ENCODE data around the gene DAPK1. TPM values are rescaled to one million over a fixed set of nuclear protein-coding genes. Genes with fewer than 3 reads are reported as not detected.

The DAPK1 gene
- polyA plus RNA-seq, 6 donors from 2014 or later = 0.13 to 0.79 (median 0.32) TPM; not detected in 1

DNA sequence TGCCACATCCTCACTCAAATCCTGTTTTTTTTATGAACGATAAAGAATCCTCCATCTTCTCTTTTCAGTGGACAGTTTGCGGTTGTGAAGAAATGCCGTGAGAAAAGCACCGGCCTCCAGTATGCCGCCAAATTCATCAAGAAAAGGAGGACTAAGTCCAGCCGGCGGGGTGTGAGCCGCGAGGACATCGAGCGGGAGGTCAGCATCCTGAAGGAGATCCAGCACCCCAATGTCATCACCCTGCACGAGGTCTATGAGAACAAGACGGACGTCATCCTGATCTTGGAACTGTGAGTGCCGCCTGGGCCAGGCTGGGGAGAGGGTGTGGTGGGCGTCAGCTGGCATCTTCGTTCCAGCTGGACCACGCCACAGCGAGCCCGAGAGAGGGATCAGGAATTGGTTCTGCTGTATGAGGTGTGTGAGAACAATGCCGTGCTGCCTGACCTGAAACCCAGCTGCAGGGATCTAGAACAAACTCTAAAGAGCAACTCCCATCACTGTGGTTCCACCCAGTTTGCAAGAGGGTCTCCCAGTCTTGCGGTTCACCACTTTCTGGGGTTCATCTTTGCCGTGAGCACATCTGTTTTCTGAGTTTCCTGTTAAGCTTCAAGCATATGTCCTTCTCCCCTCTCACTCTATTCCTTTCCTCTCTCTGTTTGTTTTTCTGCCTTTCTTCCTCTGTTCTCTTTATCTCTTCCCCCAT, 107.4 kb downstream of the DAPK1 start:
- Mint-ChIP-seq H3K4me3 (no peak overlapping the region), H3K27ac (no peak overlapping the region), H3K9me3 (peaks cover 4 to 10% (median 8%) of the 10 kb centered on the region in 7 donors), H3K27me3 (peaks cover 8 to 26% (median 9%) of the 10 kb centered on the region in 3 donors), H3K36me3 (no peaks in the 10 kb centered on the region), H3K4me1 (peaks cover 0 to 2% (median 0%) of the 10 kb centered on the region in 3 donors)
- ATAC-seq (ENCODE audit: low read depth in 2 of 2) (no peak), DNase-seq (no peak)

DNA sequence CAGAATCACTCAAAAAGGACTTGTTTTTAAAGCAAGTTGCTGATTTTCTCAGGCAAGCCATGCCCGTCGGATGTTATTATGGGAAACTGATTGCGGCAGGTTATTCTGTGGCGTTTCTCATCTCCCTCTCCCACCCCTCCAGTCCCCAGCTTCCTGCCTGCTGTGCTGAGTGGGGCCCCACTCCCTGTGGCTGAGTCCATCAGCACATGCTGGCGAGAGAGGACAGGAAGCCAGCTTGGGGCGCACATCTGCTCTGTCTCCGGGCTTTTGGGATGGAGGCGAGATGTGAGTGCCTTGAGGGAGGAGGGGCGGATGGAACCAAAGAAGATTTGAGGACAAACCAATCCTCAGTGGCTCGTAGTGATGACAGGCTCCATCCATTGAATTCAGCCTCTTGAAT, 108.0 kb downstream of the DAPK1 start:
- H3K9me3 Mint-ChIP-seq = peaks cover 4 to 10% (median 8%) of the 10 kb centered on the region in 7 donors
- DNase-seq = no peak
- H3K27me3 Mint-ChIP-seq = peaks cover 8 to 26% (median 9%) of the 10 kb centered on the region in 3 donors
- no peak overlapping the region for H3K27ac Mint-ChIP-seq
- ATAC-seq (ENCODE audit: low read depth in 2 of 2) = no peak
- H3K36me3 Mint-ChIP-seq = no peaks in the 10 kb centered on the region
- no peak overlapping the region for H3K4me3 Mint-ChIP-seq
- H3K4me1 Mint-ChIP-seq = peaks cover 0 to 2% (median 0%) of the 10 kb centered on the region in 3 donors

DNA sequence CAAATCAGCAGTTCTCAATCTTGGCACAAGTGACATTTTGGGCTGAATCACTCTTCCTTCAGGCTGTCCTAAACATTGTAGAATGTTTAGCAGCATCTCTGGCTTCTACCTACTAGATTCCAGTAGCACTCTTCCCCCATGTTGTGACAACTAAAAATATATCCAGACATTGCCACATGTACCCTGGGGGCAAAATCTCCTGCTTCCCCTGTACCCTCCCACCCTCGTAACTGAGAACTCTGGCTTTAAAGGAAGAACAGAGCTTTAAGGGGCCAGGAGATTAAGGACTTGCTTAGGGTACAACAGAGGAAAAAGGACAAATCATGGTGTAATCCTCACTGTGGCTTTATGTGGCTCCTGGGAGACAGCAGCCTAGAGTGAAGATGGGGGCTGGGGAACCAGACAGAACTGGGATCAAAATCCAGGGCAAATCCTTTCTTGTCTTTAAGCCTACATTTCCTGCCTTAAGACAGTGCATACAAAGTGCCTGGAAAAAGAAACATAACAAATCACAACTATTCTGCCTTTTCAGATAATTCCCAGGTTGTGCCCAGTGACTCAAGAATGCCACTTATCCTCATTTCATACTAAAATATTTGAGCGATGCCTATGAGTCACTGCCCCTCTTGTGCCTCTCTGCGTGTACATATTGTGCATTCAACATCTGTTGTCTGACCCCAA, 109.3 kb downstream of the DAPK1 start:
- Mint-ChIP-seq H3K27ac (no peak overlapping the region), H3K36me3 (no peaks in the 10 kb centered on the region), H3K4me1 (peaks cover 0 to 2% (median 0%) of the 10 kb centered on the region in 3 donors), H3K27me3 (peaks cover 8 to 26% (median 9%) of the 10 kb centered on the region in 3 donors), H3K9me3 (peaks cover 4 to 10% (median 8%) of the 10 kb centered on the region in 7 donors), H3K4me3 (no peak overlapping the region)
- no peak for ATAC-seq (ENCODE audit: low read depth in 2 of 2)
- DNase-seq = no peak

DNA sequence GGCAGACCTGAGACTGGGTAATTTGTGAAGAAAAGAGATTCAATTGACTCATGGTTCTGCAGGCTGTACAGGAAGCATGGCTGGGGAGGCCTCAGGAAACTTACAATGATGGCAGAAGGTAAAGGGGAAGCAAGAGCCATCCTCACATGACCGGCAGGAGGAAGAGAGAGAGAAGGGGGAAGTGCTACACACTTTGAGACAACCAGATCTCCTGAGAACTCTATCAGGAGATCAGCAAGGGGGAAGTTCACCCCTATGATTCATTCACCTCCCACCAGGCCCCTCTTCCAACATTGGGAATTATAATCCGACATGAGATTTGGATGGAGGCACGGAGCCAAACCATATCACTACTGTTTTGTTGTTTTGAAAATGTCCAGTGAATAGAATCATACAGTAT, 110.2 kb downstream of the DAPK1 start:
- Mint-ChIP-seq H3K27me3 (peaks cover 8 to 26% (median 12%) of the 10 kb centered on the region in 3 donors), H3K4me1 (peaks cover 0 to 2% (median 0%) of the 10 kb centered on the region in 3 donors), H3K4me3 (no peak overlapping the region), H3K36me3 (no peaks in the 10 kb centered on the region), H3K9me3 (peaks cover 4 to 10% (median 8%) of the 10 kb centered on the region in 7 donors), H3K27ac (no peak overlapping the region)
- no peak for ATAC-seq (ENCODE audit: low read depth in 2 of 2)
- no peak for DNase-seq

DNA sequence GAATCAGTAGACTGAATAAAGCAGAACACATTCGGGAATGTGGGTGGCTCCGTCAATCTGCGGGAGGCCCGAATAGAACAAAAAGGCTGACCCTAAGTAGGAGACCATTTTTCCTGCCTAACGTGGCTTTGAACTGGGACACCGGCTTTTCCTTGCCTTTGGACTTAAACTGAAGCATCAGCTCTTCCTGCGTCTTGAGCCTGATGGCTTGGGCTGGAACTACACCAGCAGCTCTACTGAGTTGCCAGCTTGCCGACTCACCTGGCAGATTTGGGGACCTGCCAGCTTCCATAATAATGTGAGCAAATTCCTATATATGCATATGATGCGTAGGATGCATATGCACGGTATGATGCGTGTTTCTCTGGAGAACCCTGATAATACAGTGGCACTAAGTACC, 111.3 kb downstream of the DAPK1 start:
- Mint-ChIP-seq H3K27ac (no peak overlapping the region), H3K4me1 (peaks cover 0 to 2% (median 0%) of the 10 kb centered on the region in 3 donors), H3K9me3 (peaks cover 4 to 10% (median 8%) of the 10 kb centered on the region in 7 donors), H3K36me3 (no peaks in the 10 kb centered on the region), H3K27me3 (peaks cover 8 to 26% (median 12%) of the 10 kb centered on the region in 3 donors), H3K4me3 (no peak overlapping the region)
- ATAC-seq (ENCODE audit: low read depth in 2 of 2) (no peak), DNase-seq (no peak)

DNA sequence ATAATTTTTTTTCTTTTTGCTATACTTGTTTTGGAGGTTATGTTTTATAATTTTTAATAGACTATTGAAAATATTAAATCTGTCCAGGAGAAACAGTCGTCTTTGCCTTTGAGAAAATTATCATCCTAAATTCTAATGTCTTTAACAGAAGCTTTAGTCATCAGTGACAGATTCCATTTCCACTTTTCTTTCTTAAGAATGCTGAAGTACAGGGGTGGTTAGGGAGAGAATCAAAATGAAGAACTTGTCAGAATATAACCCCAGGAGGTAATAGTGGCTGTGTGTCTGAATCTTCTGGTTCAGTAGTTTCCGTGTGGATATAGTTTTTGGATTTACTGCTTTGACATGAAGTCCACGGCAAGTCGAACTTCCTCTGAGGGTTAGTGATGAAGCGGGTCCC, 111.8 kb downstream of the DAPK1 start:
- Mint-ChIP-seq H3K9me3 (peaks cover 4 to 11% (median 8%) of the 10 kb centered on the region in 7 donors), H3K4me1 (peaks cover 0 to 2% (median 0%) of the 10 kb centered on the region in 3 donors), H3K4me3 (no peak overlapping the region), H3K36me3 (no peaks in the 10 kb centered on the region), H3K27ac (no peak overlapping the region), H3K27me3 (peaks cover 11 to 21% (median 12%) of the 10 kb centered on the region in 3 donors)
- no peak for ATAC-seq (ENCODE audit: low read depth in 2 of 2)
- DNase-seq = no peak

DNA sequence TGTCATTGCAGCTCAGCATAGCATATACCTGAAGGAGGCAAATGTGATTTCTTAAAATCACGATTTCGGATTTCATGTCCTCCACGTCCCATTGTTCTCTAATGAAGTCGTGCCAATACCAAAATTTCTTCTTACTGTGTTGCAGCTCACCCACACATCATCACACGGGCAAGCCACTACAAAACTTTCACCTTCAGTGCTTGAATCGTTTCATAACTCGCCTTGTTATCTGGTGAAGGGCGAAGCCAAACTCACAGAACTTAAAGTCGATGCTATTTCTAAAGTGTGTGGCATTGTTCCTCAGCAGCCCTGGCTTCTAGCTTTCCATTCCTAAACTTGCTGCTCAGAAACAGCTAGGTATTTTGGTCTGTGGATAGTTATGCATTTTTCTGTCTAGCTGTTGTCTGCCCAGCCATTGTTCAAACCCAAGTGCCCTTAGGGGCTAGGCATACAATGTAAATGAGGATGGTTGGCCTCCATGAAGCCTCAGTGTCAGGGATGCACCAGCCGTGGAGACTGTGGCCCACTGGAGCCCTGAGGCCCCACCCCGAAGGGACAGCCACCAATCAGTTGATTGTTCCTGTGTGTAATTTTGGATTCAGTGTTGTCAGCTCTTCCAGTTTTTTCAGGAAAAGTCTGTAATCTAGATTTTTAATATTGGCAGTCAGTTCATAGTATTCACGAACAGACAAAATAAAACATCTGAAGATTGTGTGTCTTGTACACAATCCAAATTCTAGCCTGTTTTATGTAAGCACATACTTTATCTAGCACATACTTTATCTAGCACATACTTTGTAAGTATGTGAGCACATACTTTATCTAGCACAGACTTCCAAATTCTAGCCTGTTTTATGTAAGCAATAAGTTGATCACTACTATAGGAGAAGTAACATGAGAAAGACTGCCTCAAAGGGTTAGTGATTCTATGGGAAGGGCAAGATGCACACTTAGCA, 112.8 kb downstream of the DAPK1 start:
- ATAC-seq (ENCODE audit: low read depth in 2 of 2) (no peak), DNase-seq (no peak)
- H3K27me3 Mint-ChIP-seq = peaks cover 8 to 11% (median 9%) of the 10 kb centered on the region in 3 donors
- peaks cover 0 to 2% (median 0%) of the 10 kb centered on the region in 3 donors for H3K4me1 Mint-ChIP-seq
- no peak overlapping the region for H3K27ac Mint-ChIP-seq
- H3K9me3 Mint-ChIP-seq = peaks cover 4 to 13% (median 8%) of the 10 kb centered on the region in 7 donors
- no peaks in the 10 kb centered on the region for H3K36me3 Mint-ChIP-seq
- H3K4me3 Mint-ChIP-seq = no peak overlapping the region

DNA sequence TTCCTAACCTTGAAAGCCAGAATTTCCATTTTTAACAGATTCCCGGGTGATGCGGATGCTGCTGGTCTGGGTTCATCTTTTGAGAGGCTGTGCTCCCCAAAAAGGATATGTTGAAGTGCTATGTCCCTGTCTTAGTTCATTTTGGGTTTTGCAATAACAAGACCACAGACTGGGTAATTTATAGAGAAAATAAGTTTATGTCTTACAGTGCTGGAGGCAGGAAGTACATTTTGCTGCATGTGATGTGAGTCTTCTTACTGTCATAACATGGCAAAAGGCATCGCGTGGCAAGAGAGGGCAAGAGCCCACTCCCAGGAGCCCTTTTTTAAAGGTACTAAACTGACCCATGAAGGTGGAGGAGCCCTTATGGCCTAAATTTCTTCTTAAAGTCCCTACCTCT, 114.1 kb downstream of the DAPK1 start:
- no peak for DNase-seq
- Mint-ChIP-seq H3K27me3 (peaks cover 2 to 7% (median 6%) of the 10 kb centered on the region in 3 donors), H3K4me1 (no peaks in the 10 kb centered on the region), H3K9me3 (peaks cover 4 to 10% (median 8%) of the 10 kb centered on the region in 7 donors), H3K4me3 (no peak overlapping the region), H3K36me3 (no peaks in the 10 kb centered on the region), H3K27ac (no peak overlapping the region)
- no peak for ATAC-seq (ENCODE audit: low read depth in 2 of 2)

DNA sequence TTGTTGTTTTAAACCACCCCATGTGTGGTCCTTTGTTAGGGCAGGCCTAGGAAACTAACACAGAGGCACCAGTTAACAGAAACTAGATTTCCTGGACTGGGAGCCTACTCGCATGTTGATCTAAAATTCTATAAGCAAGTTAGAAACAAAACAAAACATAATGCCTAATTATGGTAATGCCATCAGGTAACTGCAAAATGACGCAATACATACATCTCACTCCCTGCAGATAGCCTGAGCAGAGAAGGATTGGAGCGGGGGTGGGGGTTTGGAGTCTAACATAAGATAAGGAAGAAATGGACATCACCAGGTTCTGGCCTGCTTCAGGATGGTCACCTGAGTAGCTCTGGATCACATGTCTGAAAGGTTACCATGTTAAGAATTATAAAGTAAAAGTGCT, 114.9 kb downstream of the DAPK1 start:
- Mint-ChIP-seq H3K4me1 (no peaks in the 10 kb centered on the region), H3K36me3 (no peaks in the 10 kb centered on the region), H3K9me3 (peaks cover 4 to 10% (median 6%) of the 10 kb centered on the region in 7 donors), H3K27me3 (peaks cover 0 to 7% (median 6%) of the 10 kb centered on the region in 3 donors), H3K27ac (no peak overlapping the region), H3K4me3 (no peak overlapping the region)
- no peak for DNase-seq
- no peak for ATAC-seq (ENCODE audit: low read depth in 2 of 2)

DNA sequence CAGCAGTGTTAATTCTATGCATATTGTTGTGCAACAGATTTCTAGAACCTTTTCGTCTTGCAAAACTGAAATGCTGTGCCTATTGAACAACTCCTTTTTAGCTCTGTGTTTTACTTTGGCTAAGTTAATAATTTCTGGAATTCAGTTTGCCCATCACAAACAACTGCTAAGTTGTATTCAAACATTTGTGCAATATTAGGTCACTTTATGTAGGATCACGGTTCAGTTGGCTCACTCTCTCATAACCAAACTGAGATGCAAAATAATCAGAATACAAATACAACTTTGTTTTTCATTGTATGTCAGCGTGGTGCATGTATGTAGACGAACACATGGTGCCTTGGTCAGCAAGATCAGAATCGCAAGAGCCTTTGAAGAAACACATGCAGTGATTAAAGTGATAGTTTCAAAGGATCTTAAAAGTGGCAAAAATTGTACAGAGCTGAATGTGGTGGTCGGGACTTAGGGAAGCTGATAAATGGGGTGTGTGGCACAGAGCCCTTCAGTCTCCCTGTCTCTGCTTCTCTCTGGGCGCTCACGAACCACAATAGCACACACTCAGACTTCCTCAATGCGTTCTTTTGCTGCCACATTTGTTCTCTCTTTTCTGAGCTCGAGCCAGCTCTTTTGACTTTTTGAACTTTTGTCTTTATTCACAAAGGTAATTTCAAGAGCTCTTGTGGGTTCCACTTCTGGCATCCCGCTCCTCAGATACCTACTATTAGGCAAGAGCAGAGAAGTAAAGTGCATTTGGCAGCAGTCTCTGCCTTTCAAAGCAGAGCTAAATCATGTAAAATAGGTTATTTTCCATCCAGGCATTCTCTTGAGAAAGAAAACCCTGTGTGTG, 115.8 kb downstream of the DAPK1 start:
- Mint-ChIP-seq H3K36me3 (no peaks in the 10 kb centered on the region), H3K27me3 (peaks cover 0 to 7% (median 6%) of the 10 kb centered on the region in 3 donors), H3K4me3 (no peak overlapping the region), H3K4me1 (no peaks in the 10 kb centered on the region), H3K9me3 (peaks cover 0 to 5% (median 4%) of the 10 kb centered on the region in 7 donors), H3K27ac (peak overlapping the region in 1 of 6 donors; percentile 73)
- no peak for ATAC-seq (ENCODE audit: low read depth in 2 of 2)
- DNase-seq = no peak

DNA sequence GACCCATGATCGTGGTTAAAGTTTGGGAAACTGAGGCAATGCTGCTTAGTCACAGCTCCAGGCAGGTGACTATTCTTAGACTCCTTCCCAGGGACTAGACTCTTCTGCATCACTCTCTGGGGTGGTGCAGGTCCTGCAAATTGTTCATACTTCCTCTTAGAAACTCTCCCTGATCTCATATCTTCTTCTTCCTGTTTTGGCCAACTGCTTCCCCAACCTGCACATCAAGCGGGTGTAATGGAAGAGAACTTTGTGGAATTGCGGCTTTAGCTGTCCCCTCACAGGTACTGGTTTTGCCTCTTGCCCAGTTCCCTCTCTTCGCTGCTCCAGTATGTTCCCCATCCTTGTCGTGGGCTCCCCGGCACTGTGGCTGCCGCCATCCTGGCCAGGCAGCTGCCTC, 116.7 kb downstream of the DAPK1 start:
- no peak overlapping the region for H3K27ac Mint-ChIP-seq
- no peaks in the 10 kb centered on the region for H3K4me1 Mint-ChIP-seq
- no peak overlapping the region for H3K4me3 Mint-ChIP-seq
- no peaks in the 10 kb centered on the region for H3K36me3 Mint-ChIP-seq
- no peak for DNase-seq
- H3K27me3 Mint-ChIP-seq = peaks cover 0 to 6% (median 3%) of the 10 kb centered on the region in 3 donors
- ATAC-seq (ENCODE audit: low read depth in 2 of 2) = no peak
- peaks cover 0 to 10% (median 2%) of the 10 kb centered on the region in 7 donors for H3K9me3 Mint-ChIP-seq

DNA sequence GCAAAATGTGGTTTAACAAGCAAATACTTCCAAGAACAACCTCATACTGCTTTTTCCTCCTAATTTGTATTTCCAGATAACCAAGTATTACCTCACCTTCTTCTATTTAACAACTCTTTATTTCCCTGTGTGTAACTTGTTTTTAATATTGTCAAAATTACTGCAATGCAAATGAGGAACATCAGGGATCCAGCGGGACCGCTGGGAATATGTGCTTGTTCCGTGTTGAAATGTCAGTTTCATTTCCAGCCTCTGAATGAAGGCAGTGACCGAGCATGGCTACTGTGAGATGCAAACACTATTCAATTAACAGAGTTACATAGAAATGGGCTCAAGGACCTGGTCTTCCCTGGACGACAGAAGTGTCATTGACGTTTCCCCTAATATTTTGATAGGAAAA, 117.5 kb downstream of the DAPK1 start:
- Mint-ChIP-seq H3K27me3 (peaks cover 0 to 6% (median 3%) of the 10 kb centered on the region in 3 donors), H3K36me3 (no peaks in the 10 kb centered on the region), H3K9me3 (peaks cover 0 to 10% (median 2%) of the 10 kb centered on the region in 7 donors), H3K27ac (no peak overlapping the region), H3K4me3 (no peak overlapping the region), H3K4me1 (no peaks in the 10 kb centered on the region)
- no peak for DNase-seq
- ATAC-seq (ENCODE audit: low read depth in 2 of 2) = no peak
